NCI-H1092 (cell line): ENCODE data around the gene CCDC85A.

Source experiments
- DNase-seq: peaks from one replicate; lab custom pipeline; 2025; lab: John Stamatoyannopoulos, UW

The CCDC85A gene

DNA sequence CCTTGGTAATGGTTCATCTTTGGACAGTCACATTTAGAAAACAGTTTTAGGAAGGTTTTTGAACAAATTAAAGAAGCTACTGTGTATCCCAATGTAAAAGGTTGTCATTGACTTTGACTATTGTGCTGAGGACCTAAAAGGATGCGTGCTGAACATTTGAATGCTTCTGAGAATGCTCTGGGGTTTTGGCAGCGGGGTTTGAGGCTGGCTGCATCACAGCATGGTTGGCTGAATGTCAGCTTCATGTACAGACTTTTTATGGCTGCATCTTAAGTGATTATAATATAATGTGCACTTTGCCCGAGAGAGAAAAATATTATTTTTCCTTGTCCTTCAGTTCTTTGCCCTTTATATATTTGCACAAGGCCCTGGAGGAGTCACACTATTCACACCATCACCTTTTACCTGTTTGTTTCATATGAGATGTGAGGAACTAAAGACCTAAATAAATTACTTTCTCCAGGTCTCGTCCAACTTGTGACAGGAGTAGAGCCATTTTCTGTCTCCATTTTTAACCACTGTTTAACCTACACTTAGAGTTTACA lies 125.9 kb downstream of the CCDC85A start:
- no peak for DNase-seq

DNA sequence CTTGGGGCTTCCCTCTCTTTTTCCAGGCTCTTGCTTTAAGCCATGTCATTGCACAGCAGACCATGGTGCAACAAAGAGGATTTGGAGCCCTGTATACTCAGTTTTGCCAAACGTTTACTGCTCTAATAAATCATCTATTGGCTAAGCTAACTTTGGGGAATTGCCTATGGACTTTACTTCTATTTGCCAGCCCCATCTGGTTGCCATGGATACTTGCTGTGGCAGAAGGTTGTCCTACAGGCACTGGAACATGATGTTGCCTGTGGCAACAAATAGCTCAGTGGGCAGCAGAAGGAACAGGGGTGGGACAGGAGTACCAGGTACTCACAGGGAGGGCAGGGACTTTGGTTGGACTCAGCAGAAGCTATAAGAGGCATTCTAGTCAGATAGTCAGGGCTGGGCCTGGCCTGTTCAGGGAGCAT lies 129.7 kb downstream of the CCDC85A start:
- no peak for DNase-seq

DNA sequence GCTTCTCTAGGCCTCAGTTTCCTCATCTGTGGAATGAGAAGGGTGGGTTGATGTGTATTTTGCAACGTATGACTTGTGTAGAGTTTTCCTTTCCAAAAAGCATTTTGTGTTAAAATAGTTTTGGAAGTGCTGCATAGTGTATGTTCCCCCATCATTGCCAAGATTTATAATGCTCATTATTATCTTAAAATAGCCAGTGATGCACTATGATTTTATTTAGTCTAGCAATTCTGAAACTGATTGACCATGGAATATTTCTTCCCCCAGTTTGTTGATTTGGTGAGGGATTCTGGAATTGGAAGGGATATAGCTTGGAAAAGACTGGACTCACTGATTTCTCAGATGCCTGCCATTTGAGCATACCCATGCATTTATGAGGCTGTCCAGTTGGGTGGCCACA lies 130.6 kb downstream of the CCDC85A start:
- no peak for DNase-seq

DNA sequence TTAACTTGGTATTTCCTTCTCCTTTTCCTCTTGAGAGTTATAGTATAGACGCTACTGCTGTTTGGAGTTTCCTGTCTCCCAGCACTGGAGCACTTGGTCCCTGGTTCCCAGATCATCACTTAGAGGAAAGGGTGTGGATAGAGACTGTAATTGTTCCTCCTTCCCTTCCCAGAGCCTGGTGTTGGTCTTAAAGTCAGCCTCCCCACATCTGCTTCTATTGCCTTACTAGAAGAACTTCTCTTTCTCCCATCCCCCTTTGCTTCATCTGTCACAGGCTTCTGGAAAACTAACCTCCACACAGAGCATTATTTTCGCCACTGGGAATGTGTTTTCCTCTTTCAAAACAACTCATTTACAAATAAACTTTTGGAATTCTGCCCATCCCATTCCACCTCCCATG lies 131.0 kb downstream of the CCDC85A start:
- DNase-seq: no peak

DNA sequence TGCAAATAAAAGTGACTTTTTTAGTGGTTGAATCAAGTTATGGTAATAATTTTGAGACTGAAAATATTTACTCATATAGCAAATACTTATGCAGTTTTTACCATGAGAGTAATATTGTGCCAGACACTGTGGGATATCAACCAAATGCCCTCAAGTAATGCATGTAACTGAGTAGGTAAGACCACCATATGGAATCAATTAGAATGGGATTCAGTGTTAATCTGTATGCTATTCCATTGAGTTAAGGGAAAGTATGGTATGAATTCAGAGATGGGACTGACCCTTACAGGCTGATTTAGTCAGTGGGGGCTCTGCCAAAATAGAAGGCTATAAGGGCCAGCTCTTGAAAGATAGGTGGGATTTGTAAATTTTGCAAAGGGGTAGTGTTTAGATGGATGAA lies 131.6 kb downstream of the CCDC85A start:
- no peak for DNase-seq

DNA sequence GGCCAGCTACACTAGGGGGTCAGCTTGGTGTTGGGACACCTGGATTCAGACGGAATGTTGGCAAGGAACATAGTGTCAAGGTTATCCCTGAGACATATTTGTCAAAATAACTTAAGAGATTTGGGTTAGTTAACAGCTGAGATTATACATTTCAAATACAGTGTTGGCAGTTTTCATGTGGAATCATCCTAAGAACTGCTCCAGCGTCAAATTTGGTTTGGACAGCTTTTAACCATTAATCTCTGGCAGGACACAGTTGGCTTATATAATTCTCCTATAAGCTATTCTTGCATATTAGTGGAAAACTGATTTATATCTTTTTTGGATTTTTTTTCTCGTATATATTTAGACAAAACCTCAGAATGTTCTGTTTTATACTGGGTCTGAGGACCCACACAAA lies 132.2 kb downstream of the CCDC85A start:
- no peak for DNase-seq

DNA sequence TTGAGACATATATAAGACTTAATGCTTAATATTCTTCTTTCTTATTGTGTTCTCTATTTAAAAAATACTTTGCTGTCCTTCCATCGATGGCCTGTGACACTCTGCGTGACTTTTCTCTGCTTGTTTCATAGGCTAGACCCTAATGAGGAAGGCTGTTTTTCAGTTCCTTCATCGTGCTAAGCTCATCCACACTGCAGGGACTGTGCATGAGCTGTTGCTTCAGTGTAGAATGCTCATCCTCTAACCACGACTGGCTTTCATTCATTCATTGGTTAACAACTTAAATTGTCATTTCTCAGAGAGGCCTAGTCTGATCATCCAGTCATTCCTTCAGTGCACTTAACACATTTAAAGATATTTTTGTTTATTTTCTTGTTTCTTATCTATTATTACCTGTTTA lies 134.4 kb downstream of the CCDC85A start:
- no peak for DNase-seq

DNA sequence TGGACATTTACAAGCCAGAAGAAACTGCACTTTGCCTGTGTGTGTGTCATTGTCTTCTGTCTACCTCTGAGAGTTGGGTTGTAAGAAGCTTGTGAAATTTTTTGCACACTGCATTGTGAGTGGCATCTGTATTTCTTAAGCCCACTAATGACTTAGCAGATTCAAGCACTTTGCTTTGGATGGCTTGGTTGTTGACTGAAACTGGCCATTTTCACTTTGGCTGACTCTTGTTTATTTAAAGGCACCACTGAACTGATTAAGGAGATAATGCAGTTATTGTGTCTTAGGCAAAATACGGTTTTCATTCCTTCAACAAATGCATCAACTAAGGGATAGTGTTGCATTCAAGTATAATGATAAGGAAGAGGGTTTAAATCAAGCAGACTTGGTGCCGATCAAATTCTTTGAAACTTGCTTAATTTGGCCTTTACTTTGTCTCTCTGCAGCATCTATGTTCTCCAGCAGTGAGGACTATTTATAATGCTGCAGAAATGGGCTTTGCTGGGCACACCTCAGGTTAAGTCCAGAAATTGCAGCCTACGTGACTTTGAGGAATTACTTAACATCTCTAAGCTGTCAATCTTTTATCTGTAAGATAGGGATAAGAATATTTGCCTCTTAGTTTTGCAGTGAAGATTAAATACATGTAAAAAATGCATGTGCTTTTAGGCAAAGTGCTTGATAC lies 142.0 kb downstream of the CCDC85A start:
- DNase-seq: no peak

DNA sequence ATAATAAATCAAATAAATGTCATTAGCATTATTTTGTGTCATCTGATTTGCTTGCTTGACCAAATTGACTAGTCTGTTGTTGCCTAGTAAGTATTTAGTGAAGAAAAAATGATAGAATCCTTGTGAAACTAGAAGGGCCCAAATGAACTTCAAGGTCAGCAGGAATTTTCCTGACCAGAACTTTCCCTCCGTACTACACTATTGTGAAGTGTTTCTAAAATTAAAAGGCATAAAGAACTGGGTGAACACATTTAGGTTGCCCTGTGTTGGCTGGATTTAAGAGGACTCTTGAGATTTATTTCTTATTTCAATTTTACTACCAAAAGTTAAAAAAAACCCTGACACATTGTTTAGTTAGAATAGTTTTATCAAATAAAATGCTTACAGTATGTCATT lies 142.6 kb downstream of the CCDC85A start:
- DNase-seq: no peak

DNA sequence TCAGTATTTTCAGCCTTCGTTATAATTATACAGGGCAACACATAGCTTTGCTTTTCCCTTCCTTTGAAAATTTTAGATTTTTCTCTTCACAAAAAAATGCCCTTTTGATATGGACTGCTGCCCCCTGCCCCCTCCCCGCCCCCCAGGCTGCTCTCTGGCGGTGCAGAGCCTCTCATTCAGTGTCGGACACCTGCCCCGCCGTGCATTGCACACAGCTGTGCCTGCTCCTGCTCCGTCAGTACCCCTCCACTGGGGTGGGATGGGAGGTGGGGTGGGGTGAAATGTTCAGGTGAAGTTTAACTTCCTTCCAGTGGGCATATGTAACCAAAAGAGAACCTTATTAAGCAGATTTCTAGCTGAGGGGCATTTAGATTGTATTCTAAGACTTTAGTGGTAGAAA lies 148.0 kb downstream of the CCDC85A start:
- no peak for DNase-seq

DNA sequence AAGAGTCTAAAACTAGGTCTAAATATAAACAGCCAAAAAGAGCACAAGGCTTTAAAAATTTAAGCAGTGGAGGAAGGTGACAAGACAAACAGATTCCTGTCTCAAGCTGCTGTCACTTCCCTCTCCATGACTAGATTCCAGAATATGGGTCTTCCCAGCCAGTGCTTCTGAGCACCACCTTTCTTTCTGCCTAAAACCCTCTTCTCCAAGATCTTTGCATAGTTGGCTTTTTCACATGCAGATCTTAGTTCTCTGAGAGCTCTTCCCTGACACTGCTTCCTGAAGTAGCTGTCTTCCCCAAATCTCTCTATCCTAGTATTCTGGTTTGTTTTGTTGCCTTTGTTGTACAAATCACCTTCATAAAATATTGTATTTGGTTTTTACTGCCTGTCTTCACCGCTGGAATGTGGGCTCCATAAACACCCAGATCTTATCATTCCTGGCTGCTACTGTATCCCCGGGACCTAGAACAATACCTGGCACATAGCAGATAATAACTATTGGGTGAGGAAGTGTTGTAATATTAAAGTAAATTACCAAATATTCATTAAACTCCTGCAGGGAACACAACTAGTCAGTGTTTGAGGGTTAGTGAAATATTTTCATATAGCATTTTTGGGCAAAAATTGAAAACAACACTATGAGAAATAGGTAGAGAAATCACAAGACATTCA lies 150.2 kb downstream of the CCDC85A start:
- DNase-seq: no peak

DNA sequence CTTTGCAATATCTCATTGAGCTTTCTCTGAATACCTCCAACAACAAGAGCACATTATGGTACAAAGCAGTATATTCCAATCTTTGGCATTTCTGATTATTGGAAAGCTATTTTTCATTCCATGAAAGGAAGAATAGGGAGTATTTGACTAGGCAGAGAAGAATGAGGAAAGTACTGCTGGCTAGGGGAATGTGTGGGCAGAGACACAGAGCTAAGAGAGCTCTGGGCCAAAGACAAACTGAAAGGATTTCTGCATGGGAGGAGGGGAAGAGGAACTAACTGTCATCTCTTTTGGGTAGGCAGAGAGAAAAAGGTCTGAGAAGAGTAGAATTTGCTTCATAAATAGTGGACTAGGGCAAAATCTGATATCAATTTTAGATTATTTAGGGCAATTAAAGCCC lies 150.8 kb downstream of the CCDC85A start:
- no peak for DNase-seq

DNA sequence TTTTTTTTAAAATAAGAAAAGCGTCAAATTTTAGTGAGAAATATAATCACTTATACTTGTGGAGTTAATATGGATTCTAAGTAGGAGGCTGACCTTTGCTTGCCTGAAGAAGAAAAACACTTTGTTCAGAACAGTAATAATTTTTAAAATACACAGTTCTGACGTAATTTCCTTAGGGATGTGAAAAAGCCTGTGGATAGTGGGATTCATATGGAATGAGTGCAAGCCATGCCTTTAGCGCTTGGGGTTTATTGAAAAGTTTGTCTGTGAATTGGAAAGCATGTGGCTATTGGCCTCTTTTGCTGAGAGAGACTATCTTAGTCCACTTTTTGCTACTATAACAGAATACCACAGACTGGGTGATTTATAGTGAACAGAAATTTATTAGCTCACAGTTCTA lies 151.3 kb downstream of the CCDC85A start:
- no peak for DNase-seq

DNA sequence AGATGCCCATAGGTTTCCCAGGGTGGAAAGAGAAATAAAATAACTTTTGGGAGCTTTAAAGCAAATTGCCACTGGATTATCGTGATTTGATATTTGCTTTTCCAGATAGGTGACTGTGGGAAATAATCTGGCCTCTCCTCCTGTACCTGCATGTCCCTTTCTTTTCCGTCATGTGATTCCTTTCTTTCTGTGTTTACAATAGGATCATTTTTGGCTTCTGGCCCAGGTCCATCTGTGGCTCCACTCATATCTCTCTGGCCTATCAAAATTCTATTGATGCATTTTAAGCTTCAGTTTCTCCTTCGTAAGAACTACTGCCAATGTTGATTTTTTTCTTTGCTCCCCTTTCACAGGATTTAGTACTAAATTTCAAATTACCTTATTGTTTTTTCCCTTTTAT lies 153.6 kb downstream of the CCDC85A start:
- peak; percentile 78 for DNase-seq

DNA sequence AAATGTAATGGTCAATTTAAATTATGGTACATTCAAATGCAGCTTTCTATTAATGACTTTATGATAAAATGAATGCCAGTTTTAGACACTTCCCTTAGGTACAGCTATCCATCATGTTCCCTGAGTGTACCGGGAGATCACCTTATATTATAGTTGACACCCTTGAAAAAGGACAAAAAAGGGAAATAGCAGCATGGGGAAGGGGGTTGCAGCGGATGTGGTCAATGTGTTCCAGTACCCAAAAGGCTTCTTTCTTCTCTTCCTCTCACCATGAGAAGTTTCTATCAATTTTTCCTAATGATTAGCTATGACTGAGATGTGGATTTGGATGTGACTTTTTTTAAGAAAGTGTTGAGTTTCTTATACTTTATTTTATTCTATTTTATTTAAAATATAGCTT lies 154.4 kb downstream of the CCDC85A start:
- DNase-seq: no peak

DNA sequence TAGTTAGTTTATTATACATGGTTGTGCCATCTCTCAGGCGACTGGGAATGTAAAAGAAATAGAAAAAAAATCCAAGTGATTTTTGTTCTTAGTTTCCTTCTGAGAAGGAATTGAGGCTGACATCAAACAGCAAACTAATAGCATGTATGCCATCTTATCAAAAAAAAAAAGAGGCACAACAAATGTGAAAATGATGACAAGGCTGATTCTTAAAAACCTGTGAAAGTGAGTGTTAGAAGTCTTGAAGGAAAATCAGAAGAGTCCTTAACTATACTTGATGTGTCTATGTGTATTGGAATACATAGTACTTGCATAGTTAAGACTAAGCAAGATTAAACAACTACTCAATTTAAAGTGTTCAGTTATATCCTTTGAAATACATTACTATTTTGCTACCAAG lies 161.0 kb downstream of the CCDC85A start:
- DNase-seq: no peak

DNA sequence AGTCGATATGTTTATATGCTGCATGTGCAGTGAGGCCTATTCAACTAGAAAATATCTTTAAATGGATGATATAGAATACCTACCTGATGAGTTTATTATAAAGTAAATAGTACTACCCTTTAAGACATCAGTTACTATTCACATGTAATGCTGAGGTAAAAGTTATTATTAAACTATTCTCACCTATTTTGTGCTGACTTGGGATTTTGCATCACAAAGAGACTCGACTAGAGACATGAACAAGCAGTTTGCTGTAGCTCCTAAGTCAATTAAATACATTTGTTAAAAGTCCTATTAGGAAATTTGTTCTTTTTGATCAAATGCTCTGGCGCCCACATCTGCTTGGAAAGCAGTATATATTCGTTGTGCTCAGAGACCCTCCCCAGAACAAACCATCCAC lies 164.1 kb downstream of the CCDC85A start:
- no peak for DNase-seq

DNA sequence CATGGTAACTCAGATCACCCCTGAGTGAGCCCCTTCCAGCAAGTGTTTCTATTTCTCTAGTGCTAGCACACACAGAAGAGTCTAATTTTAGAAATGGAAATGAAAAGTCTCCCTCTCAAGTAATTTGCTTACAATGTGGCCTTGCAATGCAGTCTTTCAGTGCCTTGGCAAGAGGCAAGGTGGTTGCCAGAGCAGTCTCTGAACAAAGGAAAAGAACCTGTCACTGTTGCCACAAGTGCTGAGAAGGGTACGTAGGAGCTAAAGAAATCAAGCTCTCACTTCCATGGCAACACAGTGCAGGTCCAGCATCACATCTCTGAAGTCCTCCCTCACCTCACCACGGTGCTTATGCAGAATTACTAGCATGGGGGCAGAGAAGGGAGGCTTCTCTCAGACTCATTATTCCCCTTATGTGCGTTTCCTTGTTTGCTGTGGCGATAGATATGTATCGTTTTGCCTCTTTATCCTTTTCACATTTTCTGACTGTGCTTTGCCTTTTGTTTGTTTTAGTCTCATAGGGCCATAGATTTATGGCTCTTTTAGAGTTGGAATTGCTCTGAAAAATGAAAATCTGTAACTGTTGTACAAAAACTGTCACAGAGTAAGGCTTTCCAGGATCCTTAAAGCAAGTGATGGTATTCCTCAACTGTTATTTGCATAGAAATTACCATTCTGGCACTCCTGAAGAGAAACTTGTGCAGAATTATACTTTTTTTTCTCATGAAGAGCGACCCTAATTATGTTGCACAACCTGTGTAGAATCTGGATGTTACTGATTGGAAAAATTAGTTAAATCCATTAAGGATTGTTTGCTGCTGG lies 164.8 kb downstream of the CCDC85A start:
- DNase-seq: no peak

DNA sequence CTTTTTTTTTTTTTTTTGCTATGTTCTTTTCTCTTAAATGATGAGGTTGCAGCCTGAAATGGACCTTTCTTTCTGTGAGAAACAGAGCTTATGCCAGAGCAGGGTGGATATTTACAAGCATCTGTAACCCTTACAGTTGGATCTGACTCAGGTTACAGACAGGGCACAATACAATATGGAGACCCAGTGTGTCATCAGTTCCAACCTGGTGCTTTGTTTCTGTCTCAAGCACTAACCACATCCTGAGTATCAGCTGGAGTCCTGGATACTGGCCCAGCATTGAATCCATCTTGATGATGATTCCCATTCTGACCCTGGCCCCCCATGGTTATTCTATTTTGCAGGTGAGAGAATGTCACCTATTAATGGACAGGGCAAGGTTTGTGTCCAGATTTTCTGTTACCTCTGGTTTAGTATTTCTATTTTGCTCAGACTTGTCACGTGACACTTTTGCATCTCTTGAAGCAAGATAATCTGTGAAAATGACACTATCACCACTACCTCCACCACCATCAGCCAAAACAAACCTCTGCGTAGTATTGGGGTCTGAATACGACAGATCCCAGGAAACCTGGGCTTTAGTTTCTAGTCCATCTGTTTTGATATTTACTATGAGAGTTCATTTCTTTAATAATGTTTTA lies 174.0 kb downstream of the CCDC85A start:
- DNase-seq: peak; percentile 53

DNA sequence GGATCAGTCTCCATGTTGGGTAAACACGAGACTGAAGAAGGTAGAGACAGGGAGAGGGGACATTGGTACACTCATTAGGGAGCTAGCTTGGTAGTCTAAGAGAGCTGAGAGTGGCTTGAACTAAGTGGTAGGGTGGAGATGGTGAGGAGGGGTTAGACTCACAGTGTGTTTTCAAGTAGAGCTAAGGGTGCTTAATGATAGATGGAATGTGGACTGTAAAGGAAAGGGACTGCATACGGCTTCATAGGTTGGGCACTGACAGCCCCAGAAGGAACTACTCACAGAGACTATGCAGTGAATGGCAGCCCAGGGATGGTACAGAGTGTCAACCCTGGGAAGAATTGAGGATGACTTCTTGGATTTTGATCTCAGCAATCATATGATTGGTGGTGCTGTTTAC lies 178.1 kb downstream of the CCDC85A start:
- DNase-seq: no peak

DNA sequence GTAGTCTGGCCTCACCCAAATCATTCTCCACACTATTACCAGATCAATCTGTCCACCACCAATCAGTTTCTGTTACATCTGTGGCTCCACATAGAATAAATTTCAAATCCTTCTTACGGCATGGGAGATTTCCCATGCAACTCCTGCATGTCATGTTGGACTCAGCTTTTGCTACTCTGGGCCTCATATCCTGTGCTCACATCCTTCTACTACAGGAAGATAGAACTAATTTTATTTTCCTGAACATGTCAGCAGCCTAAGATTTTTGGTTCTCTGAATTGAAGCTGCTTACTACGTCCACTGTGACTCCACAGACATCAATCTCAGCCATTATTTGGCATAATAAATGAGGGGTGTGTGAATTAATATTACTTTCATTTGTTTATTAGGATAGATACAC lies 181.1 kb downstream of the CCDC85A start:
- DNase-seq: no peak

DNA sequence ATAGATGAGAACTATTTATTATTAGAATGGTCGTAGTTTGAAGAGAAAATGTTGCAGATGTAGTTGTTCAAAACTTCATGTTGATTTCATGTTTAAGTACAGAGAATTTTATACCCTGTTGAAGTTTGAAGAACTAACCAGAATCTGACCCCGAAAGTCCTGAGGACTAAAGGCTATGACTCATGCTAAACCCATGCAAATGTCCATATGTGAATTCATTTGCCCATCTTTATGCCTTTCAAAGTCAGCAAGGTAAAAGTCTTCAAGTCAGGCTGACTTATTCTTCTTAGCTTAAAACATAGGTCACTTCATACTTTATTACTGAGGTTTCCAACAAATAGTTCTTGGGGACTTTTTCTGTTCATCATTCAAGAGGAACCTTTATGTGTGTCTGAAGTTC lies 185.5 kb downstream of the CCDC85A start:
- DNase-seq: no peak
